ENCODE data around the gene ZFAND3. TPM values are rescaled to one million over a fixed set of nuclear protein-coding genes. Genes with fewer than 3 reads are reported as not detected.

ZFAND3 gene
- total RNA-seq, 1 experiment from 2014 or later, result 75.0 TPM

GRCh38 chr6:38054527-38055202, 235.1 kb downstream of the ZFAND3 start:
- TF ChIP-seq CTCF (IDR thresholded peaks at IDR 0.05; ENCODE audit: unreplicated experiment), result no peak
- intact Hi-C loops (cut with micrococcal nuclease; ENCODE audit: unreplicated experiment), result no loop called here
- Mint-ChIP-seq H3K27ac (ENCODE audit: unreplicated experiment) (no peak overlapping the region), H3K36me3 (ENCODE audit: insufficient read depth, unreplicated experiment) (no peaks in the 10 kb centered on the region), H3K27me3 (ENCODE audit: unreplicated experiment) (no peaks in the 10 kb centered on the region), H3K4me1 (ENCODE audit: low read depth, unreplicated experiment) (peaks cover 16% of the 10 kb centered on the region), H3K9me3 (ENCODE audit: low read depth, unreplicated experiment) (no peaks in the 10 kb centered on the region), H3K4me3 (ENCODE audit: low read depth, unreplicated experiment) (no peak overlapping the region)
- no TSS peak for BruUV-seq (replicated peaks)
- DNase-seq, result no peak
- CTCF ChIA-PET, result no interaction called here

GRCh38 chr6:38055203-38055589, 235.7 kb downstream of the ZFAND3 start:
- Mint-ChIP-seq H3K4me3 (ENCODE audit: low read depth, unreplicated experiment) (no peak overlapping the region), H3K4me1 (ENCODE audit: low read depth, unreplicated experiment) (peaks cover 16% of the 10 kb centered on the region), H3K27ac (ENCODE audit: unreplicated experiment) (no peak overlapping the region), H3K36me3 (ENCODE audit: insufficient read depth, unreplicated experiment) (no peaks in the 10 kb centered on the region), H3K9me3 (ENCODE audit: low read depth, unreplicated experiment) (no peaks in the 10 kb centered on the region), H3K27me3 (ENCODE audit: unreplicated experiment) (no peaks in the 10 kb centered on the region)
- CTCF ChIA-PET, result no interaction called here
- no peak for DNase-seq
- intact Hi-C loops (cut with micrococcal nuclease; ENCODE audit: unreplicated experiment), result no loop called here
- no TSS peak for BruUV-seq (replicated peaks)
- TF ChIP-seq CTCF (IDR thresholded peaks at IDR 0.05; ENCODE audit: unreplicated experiment), result no peak

GRCh38 chr6:38056361-38056760, 236.8 kb downstream of the ZFAND3 start:
- H3K4me1 Mint-ChIP-seq (ENCODE audit: low read depth, unreplicated experiment), result peaks cover 16% of the 10 kb centered on the region
- BruUV-seq (replicated peaks), result no TSS peak
- no peak overlapping the region for H3K4me3 Mint-ChIP-seq (ENCODE audit: low read depth, unreplicated experiment)
- no peak for DNase-seq
- TF ChIP-seq CTCF (IDR thresholded peaks at IDR 0.05; ENCODE audit: unreplicated experiment), result no peak
- CTCF ChIA-PET, result no interaction called here
- H3K27ac Mint-ChIP-seq (ENCODE audit: unreplicated experiment), result no peak overlapping the region
- no peaks in the 10 kb centered on the region for H3K27me3 Mint-ChIP-seq (ENCODE audit: unreplicated experiment)
- intact Hi-C loops (cut with micrococcal nuclease; ENCODE audit: unreplicated experiment), result no loop called here
- no peaks in the 10 kb centered on the region for H3K36me3 Mint-ChIP-seq (ENCODE audit: insufficient read depth, unreplicated experiment)
- no peaks in the 10 kb centered on the region for H3K9me3 Mint-ChIP-seq (ENCODE audit: low read depth, unreplicated experiment)

- Mint-ChIP-seq H3K4me3 (ENCODE audit: low read depth, unreplicated experiment) (no peak overlapping the region), H3K27ac (ENCODE audit: unreplicated experiment) (no peak overlapping the region), H3K4me1 (ENCODE audit: low read depth, unreplicated experiment) (peaks cover 10% of the 10 kb centered on the region), H3K36me3 (ENCODE audit: insufficient read depth, unreplicated experiment) (no peaks in the 10 kb centered on the region), H3K27me3 (ENCODE audit: unreplicated experiment) (no peaks in the 10 kb centered on the region), H3K9me3 (ENCODE audit: low read depth, unreplicated experiment) (no peaks in the 10 kb centered on the region)
- CTCF ChIA-PET, result interaction anchor here (1.3 kb wide), 1 partner anchor 10 kb away, joined by 3 read pairs; no protein-coding TSS in a partner anchor
- DNase-seq, result no peak
- intact Hi-C loops (cut with micrococcal nuclease; ENCODE audit: unreplicated experiment), result no loop called here
- BruUV-seq (replicated peaks), result no TSS peak
- no peak for TF ChIP-seq CTCF (IDR thresholded peaks at IDR 0.05; ENCODE audit: unreplicated experiment)
These were observed 238.5 kb downstream of the ZFAND3 start for GRCh38 chr6:38057994-38058393.

Measured in Calu3 (cell line).